ENCODE data around the gene USP30.

Gene USP30, protein sequence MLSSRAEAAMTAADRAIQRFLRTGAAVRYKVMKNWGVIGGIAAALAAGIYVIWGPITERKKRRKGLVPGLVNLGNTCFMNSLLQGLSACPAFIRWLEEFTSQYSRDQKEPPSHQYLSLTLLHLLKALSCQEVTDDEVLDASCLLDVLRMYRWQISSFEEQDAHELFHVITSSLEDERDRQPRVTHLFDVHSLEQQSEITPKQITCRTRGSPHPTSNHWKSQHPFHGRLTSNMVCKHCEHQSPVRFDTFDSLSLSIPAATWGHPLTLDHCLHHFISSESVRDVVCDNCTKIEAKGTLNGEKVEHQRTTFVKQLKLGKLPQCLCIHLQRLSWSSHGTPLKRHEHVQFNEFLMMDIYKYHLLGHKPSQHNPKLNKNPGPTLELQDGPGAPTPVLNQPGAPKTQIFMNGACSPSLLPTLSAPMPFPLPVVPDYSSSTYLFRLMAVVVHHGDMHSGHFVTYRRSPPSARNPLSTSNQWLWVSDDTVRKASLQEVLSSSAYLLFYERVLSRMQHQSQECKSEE

GRCh38 chr12:109052414-109053323 lies at the start of gene USP30:
Gene USP30, plus strand, starts transcription at chr12:109052576. Its CDS starts 103 bp downstream, at chr12:109052679.
- Histone ChIP-seq H3K27me3 (ENCODE audit: low read depth, low read length) (no peaks in the 10 kb centered on the region), H3K36me3 (ENCODE audit: control insufficient read depth in 1 of 2, insufficient read depth in 2 of 2, low read length in 2 of 2) (peaks cover 0 to 10% of the 10 kb centered on the region in 2 donors), H3K9me3 (ENCODE audit: control insufficient read depth in 1 of 2, low read length in 2 of 2) (no peaks in the 10 kb centered on the region), H3K27ac (ENCODE audit: low read length) (peak within 1 kb of the TSS; percentile 74), H3K4me3 (ENCODE audit: low read depth in 1 of 2, low read length in 2 of 2) (peak within 1 kb of the TSS; percentile 88 to 97), H3K4me1 (ENCODE audit: control insufficient read depth in 1 of 2, insufficient read depth in 2 of 2, low read length in 2 of 2) (peaks cover 5 to 17% of the 10 kb centered on the region in 2 donors)

DNA sequence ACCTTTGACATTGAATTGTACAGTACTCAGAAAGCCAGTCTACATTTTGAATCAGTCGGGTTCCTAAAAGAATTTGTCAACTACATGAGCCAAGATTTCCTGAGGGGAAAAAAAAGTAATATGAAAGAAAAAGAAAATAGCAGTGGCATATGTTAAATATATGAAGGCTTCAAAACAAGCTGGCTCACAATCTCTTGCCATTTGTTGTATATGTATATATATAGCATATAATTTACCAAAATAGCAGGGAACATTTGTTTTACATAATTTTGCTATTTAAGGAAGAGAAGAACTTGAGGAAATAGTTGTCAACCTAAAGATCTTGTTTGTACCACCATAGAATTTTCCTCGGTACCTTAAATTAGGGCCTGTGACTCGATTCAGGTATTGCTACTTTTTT lies 48.4 kb upstream of the USP30 start:
- Histone ChIP-seq H3K4me1 (ENCODE audit: control insufficient read depth in 1 of 2, insufficient read depth in 2 of 2, low read length in 2 of 2) (no peaks in the 10 kb centered on the region), H3K36me3 (ENCODE audit: control insufficient read depth in 1 of 2, insufficient read depth in 2 of 2, low read length in 2 of 2) (no peaks in the 10 kb centered on the region), H3K27me3 (ENCODE audit: low read depth, low read length) (no peaks in the 10 kb centered on the region), H3K27ac (ENCODE audit: low read length) (no peak overlapping the region), H3K4me3 (ENCODE audit: low read depth in 1 of 2, low read length in 2 of 2) (no peak overlapping the region), H3K9me3 (ENCODE audit: control insufficient read depth in 1 of 2, low read length in 2 of 2) (no peaks in the 10 kb centered on the region)

DNA sequence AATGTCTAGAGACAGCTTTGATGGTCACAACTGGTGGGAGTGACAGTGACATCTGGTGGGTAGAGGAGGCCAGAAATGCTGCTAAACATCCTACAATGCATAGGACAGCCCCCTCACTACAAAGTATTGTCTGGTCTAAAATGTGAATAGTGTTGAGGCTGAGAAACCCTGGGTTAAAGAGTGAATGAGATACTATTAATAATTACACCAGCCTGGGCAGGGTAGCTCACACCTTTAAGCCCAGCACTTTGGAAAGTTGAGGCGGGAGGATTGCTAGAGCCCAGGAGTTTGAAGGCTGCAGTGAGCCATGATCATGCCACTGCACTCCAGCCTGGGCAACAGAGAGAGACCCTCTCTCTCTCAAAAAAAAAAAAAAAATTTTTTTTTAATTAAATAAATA lies 42.6 kb upstream of the USP30 start:
- H3K27ac ChIP-seq (ENCODE audit: low read length), result no peak overlapping the region
- H3K4me1 ChIP-seq (ENCODE audit: control insufficient read depth in 1 of 2, insufficient read depth in 2 of 2, low read length in 2 of 2), result no peaks in the 10 kb centered on the region
- no peaks in the 10 kb centered on the region for H3K9me3 ChIP-seq (ENCODE audit: control insufficient read depth in 1 of 2, low read length in 2 of 2)
- no peak overlapping the region for H3K4me3 ChIP-seq (ENCODE audit: low read depth in 1 of 2, low read length in 2 of 2)
- no peaks in the 10 kb centered on the region for H3K36me3 ChIP-seq (ENCODE audit: control insufficient read depth in 1 of 2, insufficient read depth in 2 of 2, low read length in 2 of 2)
- no peaks in the 10 kb centered on the region for H3K27me3 ChIP-seq (ENCODE audit: low read depth, low read length)

DNA sequence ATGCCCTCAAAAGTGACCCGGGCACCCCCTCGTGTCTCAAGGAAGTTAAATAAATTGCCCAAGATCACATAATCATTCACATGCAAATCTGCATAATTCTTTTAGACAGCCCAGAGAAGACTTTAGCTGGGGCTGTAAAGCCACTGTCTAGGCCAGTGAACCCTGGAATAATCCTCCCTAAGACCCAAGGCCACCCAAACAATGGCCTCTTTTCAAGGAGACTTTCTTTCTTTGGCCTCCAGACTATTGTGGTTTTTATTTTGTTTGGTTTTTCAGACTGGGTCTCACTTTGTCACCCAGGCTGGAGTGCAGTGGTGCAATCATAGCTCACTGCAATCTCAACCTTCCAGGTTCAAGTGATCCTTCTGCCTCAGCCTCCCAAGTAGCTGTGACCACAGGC lies 42.1 kb upstream of the USP30 start:
- Histone ChIP-seq H3K4me1 (ENCODE audit: control insufficient read depth in 1 of 2, insufficient read depth in 2 of 2, low read length in 2 of 2) (no peaks in the 10 kb centered on the region), H3K27ac (ENCODE audit: low read length) (no peak overlapping the region), H3K9me3 (ENCODE audit: control insufficient read depth in 1 of 2, low read length in 2 of 2) (no peaks in the 10 kb centered on the region), H3K36me3 (ENCODE audit: control insufficient read depth in 1 of 2, insufficient read depth in 2 of 2, low read length in 2 of 2) (no peaks in the 10 kb centered on the region), H3K27me3 (ENCODE audit: low read depth, low read length) (no peaks in the 10 kb centered on the region), H3K4me3 (ENCODE audit: low read depth in 1 of 2, low read length in 2 of 2) (no peak overlapping the region)

- H3K36me3 ChIP-seq (ENCODE audit: control insufficient read depth in 1 of 2, insufficient read depth in 2 of 2, low read length in 2 of 2), result no peaks in the 10 kb centered on the region
- H3K4me3 ChIP-seq (ENCODE audit: low read depth in 1 of 2, low read length in 2 of 2), result no peak overlapping the region
- H3K27me3 ChIP-seq (ENCODE audit: low read depth, low read length), result no peaks in the 10 kb centered on the region
- H3K4me1 ChIP-seq (ENCODE audit: control insufficient read depth in 1 of 2, insufficient read depth in 2 of 2, low read length in 2 of 2), result no peaks in the 10 kb centered on the region
- no peak overlapping the region for H3K27ac ChIP-seq (ENCODE audit: low read length)
- H3K9me3 ChIP-seq (ENCODE audit: control insufficient read depth in 1 of 2, low read length in 2 of 2), result no peaks in the 10 kb centered on the region
These were observed 37.2 kb upstream of the USP30 start for GRCh38 chr12:109014984-109015765.

GRCh38 chr12:109016016-109016415 lies 36.4 kb upstream of the USP30 start:
- Histone ChIP-seq H3K36me3 (ENCODE audit: control insufficient read depth in 1 of 2, insufficient read depth in 2 of 2, low read length in 2 of 2) (no peaks in the 10 kb centered on the region), H3K27ac (ENCODE audit: low read length) (no peak overlapping the region), H3K27me3 (ENCODE audit: low read depth, low read length) (no peaks in the 10 kb centered on the region), H3K9me3 (ENCODE audit: control insufficient read depth in 1 of 2, low read length in 2 of 2) (no peaks in the 10 kb centered on the region), H3K4me1 (ENCODE audit: control insufficient read depth in 1 of 2, insufficient read depth in 2 of 2, low read length in 2 of 2) (peaks cover 0 to 5% of the 10 kb centered on the region in 2 donors), H3K4me3 (ENCODE audit: low read depth in 1 of 2, low read length in 2 of 2) (no peak overlapping the region)

DNA sequence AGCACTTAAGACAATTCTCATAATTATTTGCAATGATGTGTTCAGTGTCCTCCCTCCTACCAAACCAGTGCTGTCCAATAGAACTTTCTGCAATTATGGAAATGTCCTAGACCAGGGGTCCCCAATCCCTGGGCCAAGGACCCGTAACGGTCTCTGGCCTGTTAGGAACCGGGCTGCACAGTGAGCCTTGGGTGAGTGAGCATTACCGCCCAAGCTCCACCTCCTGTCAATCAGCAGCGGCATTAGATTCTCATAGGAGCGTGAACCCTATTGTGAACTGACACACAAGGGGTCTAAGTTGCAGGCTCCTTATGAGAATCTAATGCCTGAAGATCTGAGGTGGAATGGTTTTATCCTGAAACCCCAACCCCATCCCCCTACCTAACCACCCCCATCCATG lies 35.4 kb upstream of the USP30 start:
- no peaks in the 10 kb centered on the region for H3K27me3 ChIP-seq (ENCODE audit: low read depth, low read length)
- peaks cover 0 to 8% of the 10 kb centered on the region in 2 donors for H3K4me1 ChIP-seq (ENCODE audit: control insufficient read depth in 1 of 2, insufficient read depth in 2 of 2, low read length in 2 of 2)
- no peak overlapping the region for H3K4me3 ChIP-seq (ENCODE audit: low read depth in 1 of 2, low read length in 2 of 2)
- no peaks in the 10 kb centered on the region for H3K36me3 ChIP-seq (ENCODE audit: control insufficient read depth in 1 of 2, insufficient read depth in 2 of 2, low read length in 2 of 2)
- H3K9me3 ChIP-seq (ENCODE audit: control insufficient read depth in 1 of 2, low read length in 2 of 2), result no peaks in the 10 kb centered on the region
- no peak overlapping the region for H3K27ac ChIP-seq (ENCODE audit: low read length)

GRCh38 chr12:109018296-109018695 lies 34.1 kb upstream of the USP30 start:
- Histone ChIP-seq H3K9me3 (ENCODE audit: control insufficient read depth in 1 of 2, low read length in 2 of 2) (no peaks in the 10 kb centered on the region), H3K4me1 (ENCODE audit: control insufficient read depth in 1 of 2, insufficient read depth in 2 of 2, low read length in 2 of 2) (peaks cover 0 to 8% of the 10 kb centered on the region in 2 donors), H3K27ac (ENCODE audit: low read length) (no peak overlapping the region), H3K4me3 (ENCODE audit: low read depth in 1 of 2, low read length in 2 of 2) (no peak overlapping the region), H3K27me3 (ENCODE audit: low read depth, low read length) (no peaks in the 10 kb centered on the region), H3K36me3 (ENCODE audit: control insufficient read depth in 1 of 2, insufficient read depth in 2 of 2, low read length in 2 of 2) (no peaks in the 10 kb centered on the region)

GRCh38 chr12:109020146-109020795 lies 32.1 kb upstream of the USP30 start:
- no peaks in the 10 kb centered on the region for H3K9me3 ChIP-seq (ENCODE audit: control insufficient read depth in 1 of 2, low read length in 2 of 2)
- no peaks in the 10 kb centered on the region for H3K36me3 ChIP-seq (ENCODE audit: control insufficient read depth in 1 of 2, insufficient read depth in 2 of 2, low read length in 2 of 2)
- H3K27me3 ChIP-seq (ENCODE audit: low read depth, low read length), result no peaks in the 10 kb centered on the region
- H3K4me3 ChIP-seq (ENCODE audit: low read depth in 1 of 2, low read length in 2 of 2), result no peak overlapping the region
- H3K4me1 ChIP-seq (ENCODE audit: control insufficient read depth in 1 of 2, insufficient read depth in 2 of 2, low read length in 2 of 2), result peaks cover 0 to 8% of the 10 kb centered on the region in 2 donors
- H3K27ac ChIP-seq (ENCODE audit: low read length), result no peak overlapping the region

DNA sequence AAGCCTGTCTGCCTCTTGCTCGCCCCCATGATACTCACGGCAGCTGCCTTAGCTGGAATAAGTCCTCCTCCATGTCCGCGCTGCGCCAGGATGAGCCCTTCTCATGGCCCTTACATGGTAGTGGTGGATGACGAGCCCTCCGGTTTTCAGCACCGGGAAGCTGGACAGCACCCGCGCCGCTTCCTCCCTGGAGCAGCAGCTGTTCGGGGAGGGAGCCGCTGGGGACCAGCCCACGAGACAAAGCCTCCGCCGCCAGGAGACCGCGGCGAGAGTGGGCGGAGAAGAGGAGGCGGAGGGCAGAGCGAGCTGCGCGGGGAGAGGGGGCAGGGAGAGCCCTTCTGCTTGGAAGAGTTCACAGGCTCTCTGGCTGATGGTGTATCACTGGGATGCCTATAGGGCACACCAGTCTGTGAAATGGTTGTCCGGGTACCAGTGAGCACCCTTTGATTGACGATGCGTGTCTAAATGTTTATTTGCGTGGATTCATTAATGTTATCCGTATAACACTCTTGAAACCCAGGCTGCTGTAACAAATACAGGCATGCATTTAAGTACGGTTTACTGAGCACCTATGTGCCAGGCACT lies 31.5 kb upstream of the USP30 start, which contains the start of gene SVOP:
TSS of gene SVOP (minus strand) at position 273 of the 585 bp plus-strand sequence. CDS start at position 73, 200 bp downstream.
- no peak within 1 kb of the TSS for H3K4me3 ChIP-seq (ENCODE audit: low read depth in 1 of 2, low read length in 2 of 2)
- H3K9me3 ChIP-seq (ENCODE audit: control insufficient read depth in 1 of 2, low read length in 2 of 2), result no peaks in the 10 kb centered on the region
- no peaks in the 10 kb centered on the region for H3K36me3 ChIP-seq (ENCODE audit: control insufficient read depth in 1 of 2, insufficient read depth in 2 of 2, low read length in 2 of 2)
- peaks cover 0 to 8% of the 10 kb centered on the region in 2 donors for H3K4me1 ChIP-seq (ENCODE audit: control insufficient read depth in 1 of 2, insufficient read depth in 2 of 2, low read length in 2 of 2)
- H3K27ac ChIP-seq (ENCODE audit: low read length), result no peak within 1 kb of the TSS
- H3K27me3 ChIP-seq (ENCODE audit: low read depth, low read length), result no peaks in the 10 kb centered on the region

Data from muscle layer of duodenum (tissue), 2 donors.